ENCODE results near the gene PSMB10.

The PSMB10 gene

GRCh38 chr16:67962135-67962534, 25.5 kb upstream of the PSMB10 start:
- TF ChIP-seq CTCF (IDR thresholded peaks at IDR 0.05; ENCODE audit: low read depth, low read length, missing control alignments): no peak
- no peak overlapping the region for H3K4me3 ChIP-seq (replicated peaks; ENCODE audit: low read depth, low read length)
- DNase-seq (ENCODE audit: extremely low read depth, low read depth): no peak

GRCh38 chr16:67961551-67961957, 24.9 kb upstream of the PSMB10 start:
- no peak for DNase-seq (ENCODE audit: extremely low read depth, low read depth)
- no peak overlapping the region for H3K4me3 ChIP-seq (replicated peaks; ENCODE audit: low read depth, low read length)
- TF ChIP-seq CTCF (IDR thresholded peaks at IDR 0.05; ENCODE audit: low read depth, low read length, missing control alignments): no peak

- TF ChIP-seq CTCF (IDR thresholded peaks at IDR 0.05; ENCODE audit: low read depth, low read length, missing control alignments): no peak
- no peak overlapping the region for H3K4me3 ChIP-seq (replicated peaks; ENCODE audit: low read depth, low read length)
- no peak for DNase-seq (ENCODE audit: extremely low read depth, low read depth)
Observed at GRCh38 chr16:67959536-67960329, 23.1 kb upstream of the PSMB10 start.

- DNase-seq (ENCODE audit: extremely low read depth, low read depth): no peak
- no peak overlapping the region for H3K4me3 ChIP-seq (replicated peaks; ENCODE audit: low read depth, low read length)
- no peak for TF ChIP-seq CTCF (IDR thresholded peaks at IDR 0.05; ENCODE audit: low read depth, low read length, missing control alignments)
Observed at GRCh38 chr16:67957622-67958021, 21.0 kb upstream of the PSMB10 start.

- DNase-seq (ENCODE audit: extremely low read depth, low read depth): no peak
- H3K4me3 ChIP-seq (replicated peaks; ENCODE audit: low read depth, low read length): no peak overlapping the region
- TF ChIP-seq CTCF (IDR thresholded peaks at IDR 0.05; ENCODE audit: low read depth, low read length, missing control alignments): no peak
Observed at GRCh38 chr16:67954421-67955196, 18.0 kb upstream of the PSMB10 start.

- TF ChIP-seq CTCF (IDR thresholded peaks at IDR 0.05; ENCODE audit: low read depth, low read length, missing control alignments): no peak
- H3K4me3 ChIP-seq (replicated peaks; ENCODE audit: low read depth, low read length): no peak overlapping the region
- DNase-seq (ENCODE audit: extremely low read depth, low read depth): no peak
Observed at GRCh38 chr16:67953641-67954375, 17.2 kb upstream of the PSMB10 start.
